SK-N-SH treated with all-trans-retinoic acid at 6 μM for 48 hours (cell line): ENCODE results near the gene GAP43.

Source experiments
- ATAC-seq: fragments of 200-7000 bp; cut with Tn5 transposase; 3 replicates; pipeline ENCODE4 v1.9.1; 2020; ENCODE audit warnings: mild to moderate bottlenecking, moderate library complexity
- ARNTL ChIP-seq: fragments of 450-650 bp; formaldehyde crosslinking; IDR thresholded peaks from 2 replicates; pipeline ENCODE4 v1.5.0; 2020; ENCODE audit warnings: low read depth, mild to moderate bottlenecking, moderate library complexity, borderline replicate concordance
- BACH2 ChIP-seq: fragments of 250-450 bp; sonication (Bioruptor Pico); IDR thresholded peaks from 2 replicates; pipeline ENCODE4 v1.9.0; 2021; ENCODE audit warnings: mild to moderate bottlenecking, borderline replicate concordance
- CSDC2 ChIP-seq: fragments of 250-450 bp; sonication (Bioruptor Pico); IDR thresholded peaks from 2 replicates; pipeline ENCODE4 v1.5.0; 2020; ENCODE audit warnings: mild to moderate bottlenecking, moderate library complexity
- CSRNP3 ChIP-seq: fragments of 250-450 bp; sonication (Bioruptor Pico); IDR thresholded peaks from 2 replicates; pipeline ENCODE4 v1.5.1; 2021; ENCODE audit warnings: mild to moderate bottlenecking, moderate library complexity
- ESRRG ChIP-seq: fragments of 250-450 bp; sonication (Bioruptor Pico); IDR thresholded peaks from 2 replicates; pipeline ENCODE4 v1.6.1; 2021; ENCODE audit warnings: mild to moderate bottlenecking
- GLIS3 ChIP-seq: fragments of 250-450 bp; sonication (Bioruptor Pico); IDR thresholded peaks from 2 replicates; pipeline ENCODE4 v1.5.0; 2020; ENCODE audit warnings: mild to moderate bottlenecking, moderate library complexity
- ISL1 ChIP-seq: fragments of 250-450 bp; sonication (Bioruptor Pico); IDR thresholded peaks from 2 replicates; pipeline ENCODE4 v2.1.2; 2022; ENCODE audit warnings: mild to moderate bottlenecking, moderate library complexity
- OSR1 ChIP-seq: fragments of 250-450 bp; sonication (Bioruptor Pico); IDR thresholded peaks from 2 replicates; pipeline ENCODE4 v1.8.0; 2022; ENCODE audit warnings: moderate library complexity, mild to moderate bottlenecking, inconsistent platforms
- POU6F1 ChIP-seq: fragments of 250-450 bp; sonication (Bioruptor Pico); IDR thresholded peaks from 2 replicates; pipeline ENCODE4 v1.8.0; 2021; ENCODE audit warnings: low read depth, mild to moderate bottlenecking, moderate library complexity, borderline replicate concordance
- PPARA ChIP-seq: fragments of 250-450 bp; sonication (Bioruptor Pico); IDR thresholded peaks from 2 replicates; pipeline ENCODE4 v1.5.0; 2020; ENCODE audit warnings: mild to moderate bottlenecking, borderline replicate concordance
- RARB ChIP-seq: fragments of 250-450 bp; sonication (Bioruptor Pico); IDR thresholded peaks from 2 replicates; pipeline ENCODE4 v1.8.0; 2021; ENCODE audit warnings: mild to moderate bottlenecking, moderate library complexity
- SNAI2 ChIP-seq: fragments of 250-450 bp; sonication (Bioruptor Pico); IDR thresholded peaks from 2 replicates; pipeline ENCODE4 v1.5.0; 2020; ENCODE audit warnings: mild to moderate bottlenecking, moderate library complexity
- TCF4 ChIP-seq: fragments of 250-450 bp; sonication (Bioruptor Pico); IDR thresholded peaks from 2 replicates; pipeline ENCODE4 v1.8.0; 2021; ENCODE audit warnings: mild to moderate bottlenecking, moderate library complexity, borderline replicate concordance
- TOX ChIP-seq: fragments of 250-450 bp; sonication (Bioruptor Pico); IDR thresholded peaks from 2 replicates; pipeline ENCODE4 v1.8.0; 2021; ENCODE audit warnings: mild to moderate bottlenecking, moderate library complexity, borderline replicate concordance
- ZC3H10 ChIP-seq: fragments of 250-450 bp; sonication (Bioruptor Pico); IDR thresholded peaks from 2 replicates; pipeline ENCODE4 v1.5.1; 2021; ENCODE audit warnings: mild to moderate bottlenecking, moderate library complexity
- ZFP3 ChIP-seq: fragments of 250-450 bp; sonication (Bioruptor Pico); IDR thresholded peaks from 2 replicates; pipeline ENCODE4 v1.5.0; 2020; ENCODE audit warnings: mild to moderate bottlenecking, moderate library complexity
- ZFP30 ChIP-seq: fragments of 450-650 bp; formaldehyde crosslinking; IDR thresholded peaks from 2 replicates; pipeline ENCODE4 v1.5.0; 2022; ENCODE audit warnings: mild to moderate bottlenecking, moderate library complexity
- ZNF565 ChIP-seq: fragments of 450-650 bp; formaldehyde crosslinking; conservative IDR thresholded peaks from 2 replicates; pipeline ENCODE4 v1.5.0; 2020; ENCODE audit warnings: low read depth, mild to moderate bottlenecking, moderate library complexity
- ZNF70 ChIP-seq: fragments of 450-650 bp; formaldehyde crosslinking; IDR thresholded peaks from 2 replicates; pipeline ENCODE4 v1.5.0; 2020; ENCODE audit warnings: mild to moderate bottlenecking, moderate library complexity
- TF ChIP-seq, protein P1 (sequence below): fragments of 250-450 bp; sonication (Bioruptor Pico); IDR thresholded peaks from 2 replicates; pipeline ENCODE4 v1.5.0; 2020; ENCODE audit warnings: mild to moderate bottlenecking, moderate library complexity
- TF ChIP-seq, protein P2 (sequence below): fragments of 250-450 bp; sonication (Bioruptor Pico); IDR thresholded peaks from 2 replicates; pipeline ENCODE4 v1.8.0; 2020; ENCODE audit warnings: mild to moderate bottlenecking, moderate library complexity, borderline replicate concordance

GAP43 gene

GRCh38 chr3:115662356-115662755 is 39.0 kb downstream of the GAP43 start (continued):
- TF ChIP-seq GLIS3 (CRISPR knock-in tag) (no peak), CSDC2 (CRISPR knock-in tag) (no peak), ZFP3 (no peak), CSRNP3 (CRISPR knock-in tag) (no peak), SNAI2 (CRISPR knock-in tag) (no peak), ARNTL (CRISPR knock-in tag) (no peak), ISL1 (CRISPR knock-in tag) (no peak), POU6F1 (no peak), ZNF565 (no peak), TOX (CRISPR knock-in tag) (no peak), RARB (CRISPR knock-in tag) (no peak)
- TF ChIP-seq, all 23 proteins: peak for 0

- no peak for ATAC-seq
Observed at GRCh38 chr3:115663414-115663813, 40.1 kb downstream of the GAP43 start.

More at GRCh38 chr3:115663414-115663813, 40.1 kb downstream of the GAP43 start:
- TF ChIP-seq, protein P1, sequence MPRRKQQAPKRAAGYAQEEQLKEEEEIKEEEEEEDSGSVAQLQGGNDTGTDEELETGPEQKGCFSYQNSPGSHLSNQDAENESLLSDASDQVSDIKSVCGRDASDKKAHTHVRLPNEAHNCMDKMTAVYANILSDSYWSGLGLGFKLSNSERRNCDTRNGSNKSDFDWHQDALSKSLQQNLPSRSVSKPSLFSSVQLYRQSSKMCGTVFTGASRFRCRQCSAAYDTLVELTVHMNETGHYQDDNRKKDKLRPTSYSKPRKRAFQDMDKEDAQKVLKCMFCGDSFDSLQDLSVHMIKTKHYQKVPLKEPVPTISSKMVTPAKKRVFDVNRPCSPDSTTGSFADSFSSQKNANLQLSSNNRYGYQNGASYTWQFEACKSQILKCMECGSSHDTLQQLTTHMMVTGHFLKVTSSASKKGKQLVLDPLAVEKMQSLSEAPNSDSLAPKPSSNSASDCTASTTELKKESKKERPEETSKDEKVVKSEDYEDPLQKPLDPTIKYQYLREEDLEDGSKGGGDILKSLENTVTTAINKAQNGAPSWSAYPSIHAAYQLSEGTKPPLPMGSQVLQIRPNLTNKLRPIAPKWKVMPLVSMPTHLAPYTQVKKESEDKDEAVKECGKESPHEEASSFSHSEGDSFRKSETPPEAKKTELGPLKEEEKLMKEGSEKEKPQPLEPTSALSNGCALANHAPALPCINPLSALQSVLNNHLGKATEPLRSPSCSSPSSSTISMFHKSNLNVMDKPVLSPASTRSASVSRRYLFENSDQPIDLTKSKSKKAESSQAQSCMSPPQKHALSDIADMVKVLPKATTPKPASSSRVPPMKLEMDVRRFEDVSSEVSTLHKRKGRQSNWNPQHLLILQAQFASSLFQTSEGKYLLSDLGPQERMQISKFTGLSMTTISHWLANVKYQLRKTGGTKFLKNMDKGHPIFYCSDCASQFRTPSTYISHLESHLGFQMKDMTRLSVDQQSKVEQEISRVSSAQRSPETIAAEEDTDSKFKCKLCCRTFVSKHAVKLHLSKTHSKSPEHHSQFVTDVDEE: no peak
- TF ChIP-seq ZNF70 (CRISPR knock-in tag) (no peak), TOX (CRISPR knock-in tag) (no peak), ZNF565 (no peak), ZFP3 (no peak), ARNTL (CRISPR knock-in tag) (no peak), ESRRG (CRISPR knock-in tag) (no peak), ISL1 (CRISPR knock-in tag) (no peak), ZFP30 (no peak), OSR1 (no peak), SNAI2 (CRISPR knock-in tag) (no peak), BACH2 (CRISPR knock-in tag) (no peak), ZC3H10 (CRISPR knock-in tag) (no peak), CSDC2 (CRISPR knock-in tag) (no peak), PPARA (CRISPR knock-in tag) (no peak), CSRNP3 (CRISPR knock-in tag) (no peak), RARB (CRISPR knock-in tag) (no peak), POU6F1 (no peak), TCF4 (CRISPR knock-in tag) (no peak)
- TF ChIP-seq, protein P2, sequence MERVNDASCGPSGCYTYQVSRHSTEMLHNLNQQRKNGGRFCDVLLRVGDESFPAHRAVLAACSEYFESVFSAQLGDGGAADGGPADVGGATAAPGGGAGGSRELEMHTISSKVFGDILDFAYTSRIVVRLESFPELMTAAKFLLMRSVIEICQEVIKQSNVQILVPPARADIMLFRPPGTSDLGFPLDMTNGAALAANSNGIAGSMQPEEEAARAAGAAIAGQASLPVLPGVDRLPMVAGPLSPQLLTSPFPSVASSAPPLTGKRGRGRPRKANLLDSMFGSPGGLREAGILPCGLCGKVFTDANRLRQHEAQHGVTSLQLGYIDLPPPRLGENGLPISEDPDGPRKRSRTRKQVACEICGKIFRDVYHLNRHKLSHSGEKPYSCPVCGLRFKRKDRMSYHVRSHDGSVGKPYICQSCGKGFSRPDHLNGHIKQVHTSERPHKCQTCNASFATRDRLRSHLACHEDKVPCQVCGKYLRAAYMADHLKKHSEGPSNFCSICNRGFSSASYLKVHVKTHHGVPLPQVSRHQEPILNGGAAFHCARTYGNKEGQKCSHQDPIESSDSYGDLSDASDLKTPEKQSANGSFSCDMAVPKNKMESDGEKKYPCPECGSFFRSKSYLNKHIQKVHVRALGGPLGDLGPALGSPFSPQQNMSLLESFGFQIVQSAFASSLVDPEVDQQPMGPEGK (CRISPR knock-in tag): no peak
